Chondrocyte (in vitro differentiated cells): ENCODE data around the gene OOEP. TPM values are rescaled to one million over a fixed set of nuclear protein-coding genes. Genes with fewer than 3 reads are reported as not detected.

Experiments
- DNase-seq: peaks from one replicate; pipeline ENCODE4 v3.0.0; 2021; ENCODE audit warnings: mixed read lengths, low spot score
- H3K27ac Mint-ChIP-seq: one replicate; pipeline ENCODE4 v1.8.0; 2021; ENCODE audit warnings: mild to moderate bottlenecking, moderate library complexity, mixed read lengths; ENCODE audit not compliant: unreplicated experiment
- H3K27me3 Mint-ChIP-seq: 2 replicates; pipeline ENCODE4 v1.8.0; 2021; ENCODE audit warnings: low read depth, mixed read lengths
- H3K36me3 Mint-ChIP-seq: 2 replicates; pipeline ENCODE4 v1.8.0; 2021; ENCODE audit warnings: low read depth, mixed read lengths
- H3K4me1 Mint-ChIP-seq: 2 replicates; pipeline ENCODE4 v1.8.0; 2021; ENCODE audit warnings: low read depth, mild to moderate bottlenecking, mixed read lengths
- H3K4me3 Mint-ChIP-seq: one replicate; pipeline ENCODE4 v1.8.0; 2021; ENCODE audit warnings: mild to moderate bottlenecking, moderate library complexity, mixed read lengths; ENCODE audit not compliant: unreplicated experiment
- H3K9me3 Mint-ChIP-seq: 2 replicates; pipeline ENCODE4 v1.8.0; 2021; ENCODE audit warnings: low read depth, mixed read lengths
- CTCF ChIP-seq: fragments of 200-600 bp; sonication (generic); IDR thresholded peaks from 2 replicates; pipeline ENCODE4 v1.5.0; 2021; ENCODE audit warnings: antibody characterized with exemption, mild to moderate bottlenecking, moderate library complexity
- total RNA-seq: library from RNA; stranded (reverse); gene quantifications from 3 replicates; pipeline ENCODE4 v1.2.1, GENCODE V29; 2021

OOEP gene
- total RNA-seq, 1 donor from 2014 or later, result not detected

- H3K27ac Mint-ChIP-seq, result no peak within 1 kb of the TSS
- DNase-seq, result no peak
- no peaks in the 10 kb centered on the region for H3K9me3 Mint-ChIP-seq
- H3K4me3 Mint-ChIP-seq, result no peak within 1 kb of the TSS
- H3K4me1 Mint-ChIP-seq, result no peaks in the 10 kb centered on the region
- H3K27me3 Mint-ChIP-seq, result no peaks in the 10 kb centered on the region
- no peaks in the 10 kb centered on the region for H3K36me3 Mint-ChIP-seq
- no peak for TF ChIP-seq CTCF
Measured at GRCh38 chr6:73362358-73362757, 7.3 kb downstream of the OOEP start, which contains the start of gene KHDC3L. Gene KHDC3L (plus strand): TSS chr6:73362658. CDS start chr6:73362730, 72 bp downstream.

GRCh38 chr6:73353636-73354593 is 15.8 kb downstream of the OOEP start, which contains the start of gene DPPA5:
Gene DPPA5 (minus strand): TSS chr6:73354276. CDS start chr6:73354225, 51 bp downstream.
- no peaks in the 10 kb centered on the region for H3K36me3 Mint-ChIP-seq
- H3K27me3 Mint-ChIP-seq, result peaks cover 13% of the 10 kb centered on the region
- no peak within 1 kb of the TSS for H3K27ac Mint-ChIP-seq
- no peak within 1 kb of the TSS for H3K4me3 Mint-ChIP-seq
- TF ChIP-seq CTCF, result no peak
- no peaks in the 10 kb centered on the region for H3K9me3 Mint-ChIP-seq
- no peak for DNase-seq
- H3K4me1 Mint-ChIP-seq, result no peaks in the 10 kb centered on the region

GRCh38 chr6:73349311-73349710 is 20.4 kb downstream of the OOEP start:
- Mint-ChIP-seq H3K27ac (no peak overlapping the region), H3K27me3 (peaks cover 24% of the 10 kb centered on the region), H3K4me3 (no peak overlapping the region), H3K36me3 (no peaks in the 10 kb centered on the region), H3K4me1 (no peaks in the 10 kb centered on the region), H3K9me3 (no peaks in the 10 kb centered on the region)
- no peak for DNase-seq
- no peak for TF ChIP-seq CTCF

- Mint-ChIP-seq H3K4me1 (no peaks in the 10 kb centered on the region), H3K4me3 (no peak overlapping the region), H3K27ac (no peak overlapping the region), H3K9me3 (no peaks in the 10 kb centered on the region), H3K27me3 (peaks cover 27% of the 10 kb centered on the region), H3K36me3 (no peaks in the 10 kb centered on the region)
- DNase-seq, result no peak
- no peak for TF ChIP-seq CTCF
Measured at GRCh38 chr6:73348550-73349204, 21.0 kb downstream of the OOEP start.

GRCh38 chr6:73343164-73343563 is 26.5 kb downstream of the OOEP start:
- Mint-ChIP-seq H3K36me3 (no peaks in the 10 kb centered on the region), H3K27ac (no peak overlapping the region), H3K27me3 (peaks cover 15% of the 10 kb centered on the region), H3K4me3 (no peak overlapping the region), H3K4me1 (no peaks in the 10 kb centered on the region), H3K9me3 (no peaks in the 10 kb centered on the region)
- no peak for DNase-seq
- no peak for TF ChIP-seq CTCF
